AG09309 (cell line): ENCODE measurements around the gene LAIR2.
"Not testable (repeated sequence)": the region's sequence is repeated elsewhere in the genome, so short reads cannot be mapped to it uniquely, and the experiment has no call there.

Experiments used
- DNase-seq: peaks from one replicate; pipeline ENCODE4 v3.0.0-alpha.2; 2010; ENCODE audit warnings: low read depth
- H3K4me3 ChIP-seq: 2 replicates; pipeline ENCODE4 v1.5.1; 2011; ENCODE audit warnings: mild to moderate bottlenecking, low read depth, low read length, moderate library complexity; ENCODE audit not compliant: control insufficient read depth
- CTCF ChIP-seq: IDR thresholded peaks from 2 replicates; pipeline ENCODE4 v1.5.1; 2011; ENCODE audit warnings: mild to moderate bottlenecking, low read depth, low read length, inconsistent platforms; ENCODE audit not compliant: insufficient read depth, control insufficient read depth; ENCODE audit errors: missing control alignments

The LAIR2 gene

GRCh38 chr19:54493967-54494585, 8.6 kb upstream of the LAIR2 start:
- DNase-seq: no peak
- H3K4me3 ChIP-seq: no peak overlapping the region
- no peak for TF ChIP-seq CTCF

- not testable (repeated sequence) for DNase-seq, H3K4me3 ChIP-seq
These were observed 7.3 kb upstream of the LAIR2 start for GRCh38 chr19:54495284-54495683.

- not testable (repeated sequence) for DNase-seq, H3K4me3 ChIP-seq
These were observed 4.7 kb upstream of the LAIR2 start for GRCh38 chr19:54497747-54498450.

GRCh38 chr19:54498451-54498772, 4.2 kb upstream of the LAIR2 start:
- H3K4me3 ChIP-seq, DNase-seq: not testable (repeated sequence)

GRCh38 chr19:54505542-54505941, 2.9 kb downstream of the LAIR2 start:
- not testable (repeated sequence) for H3K4me3 ChIP-seq, DNase-seq

- H3K4me3 ChIP-seq: no peak overlapping the region
- no peak for TF ChIP-seq CTCF
- no peak for DNase-seq
These were observed 3.4 kb downstream of the LAIR2 start for GRCh38 chr19:54506079-54506478.

- not testable (repeated sequence) for H3K4me3 ChIP-seq, DNase-seq
These were observed 4.5 kb downstream of the LAIR2 start for GRCh38 chr19:54507038-54507717.

- TF ChIP-seq CTCF: no peak
- no peak for DNase-seq
- H3K4me3 ChIP-seq: no peak overlapping the region
These were observed 5.2 kb downstream of the LAIR2 start for GRCh38 chr19:54507824-54508223.

- H3K4me3 ChIP-seq: not testable (repeated sequence)
These were observed 5.9 kb downstream of the LAIR2 start for GRCh38 chr19:54508487-54508886.

GRCh38 chr19:54509200-54509940, 6.7 kb downstream of the LAIR2 start:
- not testable (repeated sequence) for H3K4me3 ChIP-seq, DNase-seq

More at GRCh38 chr19:54508487-54508886, 5.9 kb downstream of the LAIR2 start:
- not testable (repeated sequence) for DNase-seq
